Right ventricle myocardium inferior (tissue), 1 donor: ENCODE measurements around the gene MYEOV. TPM values are rescaled to one million over a fixed set of nuclear protein-coding genes. Genes with fewer than 3 reads are reported as not detected.
A peak's percentile ranks its signal among the peaks of the same experiment; 100 is the strongest.

ENCODE experiments used
- ATAC-seq: fragments of 200-7000 bp; cut with Tn5 transposase; one replicate; pipeline ENCODE4 v1.9.1; 2020; ENCODE audit warnings: mild to moderate bottlenecking, moderate library complexity
- DNase-seq: peaks from one replicate; pipeline ENCODE4 v3.0.0; 2021; ENCODE audit errors: missing footprints
- intact Hi-C: fragments of 100-400 bp; cut with DNase I; formaldehyde crosslinking; loops from one replicate; pipeline ENCODE4 v1.11.0; 2022
- total RNA-seq: library from RNA; stranded (reverse); fragmentation: NEBNext Ultra II Directional; extraction: Animal tissue kit (Norgen Biotek cat#: 25700); gene quantifications from one replicate; pipeline ENCODE4 v1.2.1, GENCODE V29; 2021
- donor health status: DM: no; HTN: yes; CAD: no; lungs with severe emphysema.

MYEOV gene
- total RNA-seq, 1 donor from 2014 or later, result not detected

DNA sequence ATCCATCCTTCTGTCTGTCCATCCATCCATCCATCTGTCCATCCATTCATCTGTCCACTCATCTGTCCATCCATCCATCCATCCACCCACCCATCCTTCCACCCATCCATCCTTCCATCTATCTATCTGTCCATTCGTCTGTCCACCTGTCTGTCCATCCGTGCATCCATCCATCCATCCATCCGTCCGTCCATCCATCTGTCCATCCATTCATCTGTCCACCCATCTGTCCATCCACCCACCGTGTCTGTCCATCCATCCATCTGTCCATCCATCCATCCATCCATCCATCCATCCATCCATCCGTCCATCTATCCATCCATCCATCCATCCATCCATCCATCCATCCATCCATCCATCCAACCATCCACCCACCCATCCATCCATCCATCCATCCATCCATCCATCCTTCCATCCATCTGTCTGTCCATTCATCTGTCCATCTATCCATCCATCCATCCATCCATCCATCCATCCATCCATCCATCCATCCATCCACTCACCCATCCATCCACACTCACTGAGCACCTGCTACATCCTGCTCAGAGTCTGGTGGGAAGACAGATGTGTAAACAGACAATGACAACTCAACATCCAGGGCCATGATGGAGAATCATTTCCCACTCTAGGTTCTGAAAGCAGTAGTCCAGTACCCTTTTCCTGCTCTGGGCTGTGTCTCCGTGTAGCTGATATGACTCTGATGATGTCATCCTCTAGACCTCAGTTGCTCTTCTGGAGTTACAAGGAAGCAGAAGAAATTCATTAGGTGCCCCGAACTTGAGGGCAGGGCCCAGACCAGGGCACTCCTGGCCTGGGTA is 30.8 kb upstream of the MYEOV start:
- DNase-seq, result peak; percentile 3
- intact Hi-C loops, result no loop called here
- no peak for ATAC-seq

DNA sequence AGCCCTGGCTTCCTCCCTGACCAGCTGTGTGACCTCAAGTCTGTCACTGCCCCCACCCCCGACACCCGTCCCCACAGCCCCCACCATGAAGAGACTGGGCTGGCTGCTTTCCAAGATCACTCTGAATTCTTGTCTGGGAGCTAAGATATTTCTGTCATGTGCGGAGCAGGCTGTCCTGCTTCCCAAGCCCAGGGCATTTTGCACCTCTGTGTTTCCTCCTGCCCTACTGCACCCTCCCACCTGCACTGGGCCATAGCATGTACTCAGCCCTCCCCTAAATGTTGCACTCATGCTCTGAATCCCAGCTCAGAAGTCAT is 30.3 kb upstream of the MYEOV start:
- ATAC-seq, result peak; percentile 52
- intact Hi-C loops, result no loop called here
- no peak for DNase-seq

DNA sequence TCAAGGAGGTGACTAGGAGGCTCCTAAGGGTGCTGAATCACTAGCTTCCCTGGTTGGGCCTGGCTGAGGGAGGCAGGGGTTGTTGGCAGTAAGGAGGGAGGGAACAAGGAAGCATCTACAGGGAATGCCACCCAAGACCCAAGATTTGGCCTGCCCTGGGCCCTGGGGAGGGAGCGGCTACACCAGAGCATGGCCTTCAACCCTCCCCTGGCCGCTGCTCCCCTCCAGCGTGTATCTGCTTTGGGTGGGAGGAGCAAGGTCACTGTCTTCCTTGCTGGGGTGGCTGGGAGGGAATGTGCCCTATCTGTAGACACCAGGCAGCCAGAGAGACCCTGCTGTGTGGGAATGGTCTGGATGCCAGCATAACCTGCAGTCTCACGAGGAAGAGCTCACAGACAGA is 29.5 kb upstream of the MYEOV start:
- no peak for ATAC-seq
- peak; percentile 17 for DNase-seq
- intact Hi-C loops, result no loop called here

DNA sequence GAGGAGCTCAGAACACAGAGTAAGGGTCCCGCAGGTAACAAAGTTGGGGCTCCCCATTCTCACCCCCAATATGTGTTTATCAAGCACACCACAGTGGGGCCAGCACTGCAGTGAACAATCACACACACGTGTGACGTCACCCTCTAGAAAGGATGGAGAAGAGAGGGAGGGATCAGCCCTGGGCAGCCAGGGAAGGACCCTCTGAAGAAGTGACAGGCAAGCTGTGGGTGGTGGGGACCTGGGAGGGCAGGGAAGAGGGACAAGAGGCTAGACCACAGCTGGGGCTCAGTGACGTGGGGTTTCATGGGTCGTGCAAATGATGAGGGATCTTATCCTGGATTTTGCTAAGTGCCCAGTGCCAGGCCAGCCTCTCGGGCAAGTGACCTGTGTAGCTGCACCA is 28.7 kb upstream of the MYEOV start:
- no peak for ATAC-seq
- peak; percentile 13 for DNase-seq
- intact Hi-C loops, result no loop called here

DNA sequence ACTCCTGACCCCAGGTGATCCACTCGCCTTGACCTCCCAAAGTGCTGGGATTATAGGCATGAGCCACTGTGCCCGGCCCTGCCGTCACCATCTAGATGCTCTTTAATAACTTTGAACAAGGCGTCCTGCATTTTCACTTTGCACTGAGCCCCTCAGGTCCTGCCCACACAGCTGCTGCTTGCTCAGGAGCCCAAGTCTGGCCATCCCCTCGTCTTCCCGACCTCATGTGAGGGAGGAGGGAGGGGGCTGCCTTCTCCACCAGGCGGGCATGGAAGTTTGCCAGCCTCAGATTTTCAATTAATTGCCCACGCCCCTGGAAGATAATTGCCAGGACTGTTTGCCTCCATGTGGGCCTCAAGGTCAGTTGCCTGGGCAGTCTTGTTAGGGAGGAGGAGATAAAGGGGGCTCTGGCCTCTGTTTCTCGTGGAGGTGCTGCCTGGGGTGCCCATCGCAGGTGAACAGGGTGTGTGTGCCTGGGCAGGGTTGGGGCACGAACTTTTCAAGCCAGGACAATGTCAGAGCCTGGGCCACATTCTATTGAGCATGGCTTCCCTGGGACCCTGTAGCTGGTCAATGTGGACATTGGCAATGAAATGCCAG is 27.9 kb upstream of the MYEOV start:
- ATAC-seq, result no peak
- peak; percentile 40 for DNase-seq
- intact Hi-C loops, result no loop called here

DNA sequence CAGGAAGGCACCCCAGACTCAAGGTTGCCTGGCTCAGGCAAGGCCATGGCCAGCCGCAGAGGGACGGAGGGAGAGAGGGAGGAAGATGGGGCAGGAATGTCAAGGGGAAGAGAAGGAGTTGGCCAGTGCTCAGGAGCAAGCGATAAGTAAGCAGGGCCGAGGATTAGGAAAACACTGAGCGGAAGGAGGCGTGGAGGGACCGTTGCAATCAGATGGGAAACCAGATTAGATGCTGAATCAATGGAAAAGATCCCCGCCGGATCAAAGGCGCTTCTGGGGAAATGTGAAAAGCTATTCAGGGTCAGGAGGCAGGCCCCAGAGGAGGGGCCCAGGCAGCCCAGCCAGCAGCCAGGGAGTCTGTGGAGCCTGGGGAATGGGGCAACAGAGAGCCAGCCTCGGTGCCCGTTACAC is 26.6 kb upstream of the MYEOV start:
- ATAC-seq (no peak), DNase-seq (peak; percentile 14)
- intact Hi-C loops, result no loop called here

DNA sequence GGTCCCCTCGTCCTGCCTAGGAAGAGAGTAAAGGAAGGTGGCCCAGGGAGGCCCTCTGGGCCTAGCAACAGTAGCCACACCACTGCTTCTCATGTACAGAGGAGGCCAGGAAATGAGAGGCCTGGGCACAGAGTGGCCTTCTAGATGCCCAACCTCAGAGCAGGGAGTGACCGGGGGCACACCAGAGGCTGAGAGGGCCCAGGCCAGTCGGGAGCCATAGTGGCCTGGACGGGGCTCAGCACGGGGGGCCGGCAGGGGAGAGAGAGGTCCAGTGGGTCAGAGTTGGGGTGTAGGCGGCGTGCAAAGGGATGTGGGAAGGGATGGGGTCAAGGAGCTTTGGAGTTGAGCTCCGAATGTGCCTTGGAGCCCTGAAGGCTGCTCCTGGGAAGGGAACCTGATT is 25.0 kb upstream of the MYEOV start:
- ATAC-seq (no peak), DNase-seq (no peak)
- intact Hi-C loops, result no loop called here

DNA sequence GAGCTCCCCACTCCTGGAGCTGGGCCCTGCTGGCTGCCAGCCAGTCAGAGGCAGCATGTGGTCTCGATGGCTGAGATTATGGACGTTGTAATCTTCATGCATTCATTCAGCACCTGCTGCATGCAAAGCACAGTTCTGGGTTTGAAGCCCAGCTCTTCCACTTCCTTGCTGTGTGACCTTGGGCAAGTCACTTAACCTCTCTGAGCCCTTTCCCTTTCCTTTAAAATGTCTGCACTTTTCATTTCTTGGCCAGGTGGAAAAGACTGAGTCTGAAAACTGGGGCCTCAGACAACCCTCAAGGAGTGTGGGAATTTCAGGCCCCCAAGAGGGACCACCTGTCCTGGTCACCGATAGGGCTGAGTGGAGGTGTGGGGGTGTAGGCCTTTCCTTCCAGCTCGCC is 24.6 kb upstream of the MYEOV start:
- intact Hi-C loops, result no loop called here
- DNase-seq, result peak; percentile 17

DNA sequence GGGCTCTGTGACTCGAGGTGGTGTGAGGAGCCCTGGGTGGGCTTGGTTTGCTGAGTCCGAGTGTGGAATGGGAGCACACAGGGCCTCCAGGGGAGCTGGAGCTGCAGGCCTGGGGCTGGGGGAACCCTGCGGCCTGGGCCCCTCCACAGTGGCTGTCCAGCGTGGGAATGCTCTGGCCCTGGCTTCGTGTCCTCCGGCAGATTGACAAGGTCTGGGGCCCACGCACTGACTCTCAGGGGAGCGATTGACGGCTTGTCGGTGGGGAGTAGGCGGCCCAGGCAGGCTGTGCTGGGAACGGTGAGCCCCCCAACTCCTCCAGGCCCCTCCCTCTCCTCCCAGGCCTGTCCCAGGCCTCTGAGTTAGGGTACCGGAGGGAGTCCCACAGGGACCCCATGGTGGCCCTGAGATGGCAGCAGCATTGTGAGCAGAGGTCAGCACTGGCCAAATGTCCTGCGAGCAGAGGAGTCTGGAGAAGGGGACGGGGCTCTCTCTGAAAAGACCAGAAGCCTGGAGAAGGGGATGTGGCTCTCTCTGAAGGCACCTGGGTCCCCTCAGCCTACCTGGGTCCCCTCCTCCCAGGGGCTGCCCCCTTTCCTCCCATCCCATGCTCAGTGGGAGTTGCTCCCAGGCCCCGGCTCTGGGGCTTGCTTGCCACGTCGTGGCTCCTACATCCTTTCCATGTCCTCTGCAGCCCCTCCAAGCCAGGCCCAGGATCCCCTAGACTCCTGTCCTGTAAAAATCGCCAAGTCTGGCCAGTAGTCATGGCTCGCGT is 23.8 kb upstream of the MYEOV start:
- intact Hi-C loops, result no loop called here
- ATAC-seq, result no peak
- peak; percentile 54 for DNase-seq

More for the DNA sequence above, 24.6 kb upstream of the MYEOV start:
- ATAC-seq, result no peak

DNA sequence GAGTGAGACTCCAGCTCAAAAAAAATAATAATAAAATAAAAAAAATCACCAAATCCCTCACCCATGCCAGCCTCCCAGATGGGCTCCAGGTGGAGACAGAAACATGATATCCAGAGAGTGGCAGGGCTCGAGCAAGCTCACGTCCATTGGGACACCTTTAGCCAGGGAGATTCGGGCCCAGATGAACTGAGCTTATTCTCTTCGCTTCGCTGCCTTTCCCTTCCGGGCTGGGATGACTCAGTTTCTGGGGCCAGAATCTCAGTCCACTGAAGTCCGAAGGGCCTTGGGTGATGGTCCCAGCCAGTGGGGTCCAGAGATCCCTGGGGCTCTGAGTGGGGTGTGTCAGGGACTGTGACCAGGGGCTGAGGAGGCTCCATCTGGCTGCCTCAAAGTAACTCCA is 23.0 kb upstream of the MYEOV start:
- DNase-seq (peak; percentile 49), ATAC-seq (no peak)
- intact Hi-C loops, result no loop called here

DNA sequence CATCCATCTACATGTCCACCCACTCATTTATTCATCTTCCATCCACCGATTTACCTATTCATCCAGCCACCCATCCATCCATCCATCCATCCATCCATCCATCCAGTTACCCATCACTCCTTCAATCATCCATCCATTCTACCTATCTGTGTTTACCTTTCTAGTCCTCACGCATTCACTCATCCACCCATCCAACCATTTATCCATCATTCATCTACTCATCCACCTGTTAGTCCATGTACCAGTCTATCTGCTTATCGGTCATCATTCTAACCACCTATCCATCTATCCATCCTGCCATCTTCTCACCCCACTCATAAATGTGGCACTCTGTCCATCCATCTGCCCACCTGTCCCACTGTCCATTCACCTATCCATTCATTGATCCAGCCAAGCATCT is 21.9 kb upstream of the MYEOV start:
- ATAC-seq (no peak), DNase-seq (no peak)
- intact Hi-C loops, result no loop called here

DNA sequence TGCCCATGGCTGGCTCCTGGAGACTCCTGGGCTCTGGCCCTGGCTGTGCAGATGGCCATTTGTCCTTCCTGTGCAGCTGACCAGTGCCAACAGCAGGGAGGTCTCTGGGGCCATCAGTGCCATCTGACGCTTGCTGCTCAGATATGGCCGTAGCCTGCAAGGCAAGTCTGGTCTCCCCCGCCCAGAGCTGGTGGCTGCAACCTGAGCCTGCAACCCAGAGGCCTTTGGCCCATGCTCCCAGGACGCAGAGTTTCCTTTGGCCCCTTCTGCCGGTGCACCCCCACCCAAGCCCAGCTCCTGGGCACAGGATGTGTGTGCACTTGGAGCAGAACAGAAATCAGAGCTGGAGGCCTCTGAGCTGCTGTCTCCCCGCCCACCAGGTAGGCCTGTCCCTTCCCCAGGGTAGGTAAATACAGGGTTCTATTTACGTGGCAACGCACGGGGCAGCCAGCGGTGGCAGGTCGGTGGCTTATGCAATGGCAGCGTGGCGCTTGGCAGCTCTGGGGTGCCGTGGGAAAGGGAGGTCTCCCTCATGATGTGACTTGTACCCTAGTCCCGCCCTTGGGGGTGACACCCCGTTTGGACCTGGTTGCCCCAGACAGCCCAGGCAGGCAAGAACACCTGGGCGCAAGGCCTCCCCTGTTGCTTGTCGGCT is 21.0 kb upstream of the MYEOV start:
- DNase-seq (peak; percentile 44), ATAC-seq (no peak)
- intact Hi-C loops, result no loop called here

DNA sequence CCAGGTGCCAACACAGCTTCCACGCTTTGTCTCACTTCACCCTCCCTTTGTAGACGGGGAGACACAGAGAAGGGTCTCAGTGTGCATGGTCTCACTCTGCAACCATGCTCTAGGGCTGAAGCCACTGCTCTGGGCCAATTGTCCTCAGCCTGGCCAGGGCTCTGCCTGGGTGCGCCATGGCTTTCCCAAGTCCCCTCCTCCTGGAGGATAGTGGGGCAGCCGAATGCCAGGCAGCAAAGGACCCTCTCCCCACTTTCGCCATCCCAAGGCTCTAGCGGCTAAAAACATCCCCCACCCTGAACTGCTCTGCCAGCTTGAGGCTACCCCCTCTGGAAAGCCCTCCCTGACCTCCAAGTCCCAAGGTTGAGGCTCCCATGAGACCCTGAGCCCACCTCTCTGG is 20.4 kb upstream of the MYEOV start:
- intact Hi-C loops, result no loop called here
- ATAC-seq, result no peak
- no peak for DNase-seq

DNA sequence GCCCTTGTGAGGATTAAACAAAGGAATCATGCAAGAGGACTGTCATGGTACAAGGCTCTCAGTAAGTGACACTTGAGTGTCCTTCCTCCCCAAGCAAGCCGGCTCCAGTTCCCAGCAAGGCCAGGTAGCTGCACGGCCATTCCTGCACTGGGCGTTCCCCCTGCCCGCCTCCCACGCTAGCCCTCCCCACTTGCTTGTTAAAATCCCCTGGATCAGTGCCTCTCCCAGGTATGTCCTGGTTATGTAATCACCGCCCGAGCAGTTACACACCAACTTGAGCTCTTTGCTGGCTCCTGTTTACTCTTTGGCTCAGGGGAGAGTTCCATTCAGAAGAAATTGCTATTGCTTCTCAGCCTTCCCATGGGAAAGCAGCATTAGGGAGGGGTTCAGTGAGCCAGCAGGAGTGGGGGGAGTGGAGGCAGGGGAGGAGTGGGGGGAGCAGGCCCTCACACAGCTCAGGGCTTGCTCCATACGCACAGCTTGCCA is 19.4 kb upstream of the MYEOV start:
- intact Hi-C loops, result loop anchor here (1.0 kb wide), 1 partner anchor 25 kb away; no protein-coding TSS in a partner anchor
- peak; percentile 26 for DNase-seq
- no peak for ATAC-seq

DNA sequence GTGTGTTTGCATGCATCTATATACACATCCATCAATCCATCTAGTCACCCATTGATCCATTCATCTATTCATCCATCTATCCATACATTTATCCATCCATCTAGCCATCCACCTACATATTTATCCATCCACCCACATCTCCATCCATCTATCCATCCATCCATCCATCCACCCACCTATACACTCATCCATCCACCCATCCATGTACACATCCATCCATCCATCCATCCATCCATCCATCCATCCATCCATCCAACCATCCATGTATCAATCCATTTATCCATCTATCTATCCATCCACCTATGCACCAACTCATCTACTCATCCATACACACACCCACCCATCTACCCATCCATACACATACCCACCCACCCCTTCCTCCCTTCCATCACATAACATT is 18.8 kb upstream of the MYEOV start:
- DNase-seq (no peak), ATAC-seq (no peak)
- intact Hi-C loops, result no loop called here

DNA sequence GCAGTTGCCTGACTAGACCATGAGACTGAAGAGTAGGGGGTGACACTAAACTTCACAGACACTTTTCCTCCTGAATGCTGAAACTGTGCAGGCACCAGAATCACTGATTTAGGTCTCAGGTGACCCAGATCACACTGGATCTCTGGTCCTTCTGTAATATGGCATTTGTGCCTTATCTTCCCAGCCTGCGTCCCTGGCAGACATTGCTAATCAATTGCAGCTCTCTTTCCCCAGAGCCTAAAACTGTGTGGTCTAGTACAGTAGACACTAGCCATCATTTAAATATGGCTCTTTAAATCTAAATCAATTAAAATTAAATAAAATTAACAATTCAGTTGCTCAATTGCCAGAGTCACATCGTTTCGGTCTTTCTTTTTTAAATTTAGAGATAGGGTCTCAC is 17.8 kb upstream of the MYEOV start:
- intact Hi-C loops, result no loop called here
- DNase-seq (peak; percentile 13), ATAC-seq (no peak)

DNA sequence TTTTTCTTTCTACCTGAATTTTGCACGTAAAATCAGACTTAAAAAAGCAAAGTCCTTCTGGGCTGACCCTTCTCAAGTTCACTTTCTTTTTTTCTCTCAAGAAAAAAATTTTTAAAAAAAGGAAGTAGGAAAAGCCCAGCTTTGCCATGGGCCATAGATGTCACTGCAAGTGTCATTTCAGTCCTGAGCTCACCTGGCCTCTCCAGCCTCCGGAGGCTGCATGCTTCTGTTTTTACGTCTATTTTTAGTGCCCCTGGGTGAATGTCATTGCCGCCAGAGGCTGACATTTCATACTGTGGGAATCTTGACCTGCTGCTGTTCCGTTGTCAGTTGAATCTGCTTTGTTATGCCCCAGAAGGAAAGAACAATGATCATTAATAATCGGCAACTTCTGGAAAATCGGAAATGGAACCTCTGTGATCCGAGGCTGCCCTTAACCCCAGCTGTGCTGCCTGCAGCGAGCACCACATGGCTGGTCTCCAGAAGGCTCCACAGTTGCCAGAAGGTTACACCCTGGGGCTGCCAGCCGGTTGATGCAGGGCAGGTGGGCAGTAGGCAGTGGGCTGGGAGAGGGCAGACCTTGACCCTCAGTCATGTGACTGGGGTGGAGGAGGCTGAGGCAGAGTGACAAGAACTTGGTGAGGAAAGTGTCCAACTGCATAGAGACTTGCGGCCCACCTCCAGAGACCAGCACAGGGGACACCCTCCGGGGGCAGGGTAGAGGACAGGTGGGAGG is 16.7 kb upstream of the MYEOV start:
- intact Hi-C loops, result no loop called here
- peak; percentile 27 for DNase-seq
- ATAC-seq, result peak; percentile 27

DNA sequence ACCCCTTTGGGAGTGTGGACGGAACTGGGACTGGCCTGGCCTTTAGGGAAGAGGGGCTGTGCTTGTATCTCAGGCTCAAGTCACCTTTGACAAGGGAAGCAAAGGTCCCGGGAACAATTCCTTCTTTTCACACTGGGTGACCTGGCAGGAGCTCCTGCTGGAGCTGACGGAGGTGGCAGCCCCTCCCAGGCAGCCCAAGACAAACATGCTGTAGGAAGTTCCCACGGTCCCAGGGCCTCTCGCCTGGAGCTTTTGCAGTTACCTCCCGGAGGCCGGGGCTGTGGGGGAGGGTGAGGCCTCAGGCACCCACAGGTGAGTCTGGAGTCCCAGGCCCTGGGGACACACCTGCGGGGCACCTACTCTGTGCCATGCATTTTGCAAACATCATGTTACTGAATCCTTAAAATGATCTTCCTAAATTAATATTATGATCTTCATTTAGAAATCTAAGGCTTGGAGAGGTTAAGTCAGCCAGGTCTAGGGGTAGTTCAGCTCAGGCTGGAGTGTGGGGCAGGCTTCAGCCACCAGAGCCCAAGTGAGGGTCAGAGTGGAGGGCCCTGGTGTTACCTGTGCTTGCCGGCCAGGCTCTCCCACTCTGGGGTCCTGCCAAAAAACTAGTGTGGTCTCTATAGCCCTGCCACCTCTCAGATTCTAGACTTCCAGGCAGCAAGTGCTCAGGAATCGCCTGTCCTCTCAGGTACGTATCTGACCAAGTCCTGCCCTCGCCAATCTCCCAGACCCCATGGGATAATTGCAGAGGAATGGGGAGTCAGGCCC is 15.7 kb upstream of the MYEOV start:
- DNase-seq (peak; percentile 39), ATAC-seq (no peak)
- intact Hi-C loops, result no loop called here
